ENCODE data around the gene KDM4B. TPM values are rescaled to one million over a fixed set of nuclear protein-coding genes. Genes with fewer than 3 reads are reported as not detected.

The KDM4B gene
- total RNA-seq, 4 donors from 2014 or later = 28.7 to 75.1 (median 46.1) TPM

GRCh38 chr19:5073153-5073844, 104.4 kb downstream of the KDM4B start:
- H3K36me3 ChIP-seq = peaks cover 0 to 49% (median 0%) of the 10 kb centered on the region in 3 donors
- no peak for TF ChIP-seq POLR2A (IDR thresholded peaks at IDR 0.05)
- TF ChIP-seq, protein P1, sequence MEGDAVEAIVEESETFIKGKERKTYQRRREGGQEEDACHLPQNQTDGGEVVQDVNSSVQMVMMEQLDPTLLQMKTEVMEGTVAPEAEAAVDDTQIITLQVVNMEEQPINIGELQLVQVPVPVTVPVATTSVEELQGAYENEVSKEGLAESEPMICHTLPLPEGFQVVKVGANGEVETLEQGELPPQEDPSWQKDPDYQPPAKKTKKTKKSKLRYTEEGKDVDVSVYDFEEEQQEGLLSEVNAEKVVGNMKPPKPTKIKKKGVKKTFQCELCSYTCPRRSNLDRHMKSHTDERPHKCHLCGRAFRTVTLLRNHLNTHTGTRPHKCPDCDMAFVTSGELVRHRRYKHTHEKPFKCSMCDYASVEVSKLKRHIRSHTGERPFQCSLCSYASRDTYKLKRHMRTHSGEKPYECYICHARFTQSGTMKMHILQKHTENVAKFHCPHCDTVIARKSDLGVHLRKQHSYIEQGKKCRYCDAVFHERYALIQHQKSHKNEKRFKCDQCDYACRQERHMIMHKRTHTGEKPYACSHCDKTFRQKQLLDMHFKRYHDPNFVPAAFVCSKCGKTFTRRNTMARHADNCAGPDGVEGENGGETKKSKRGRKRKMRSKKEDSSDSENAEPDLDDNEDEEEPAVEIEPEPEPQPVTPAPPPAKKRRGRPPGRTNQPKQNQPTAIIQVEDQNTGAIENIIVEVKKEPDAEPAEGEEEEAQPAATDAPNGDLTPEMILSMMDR (IDR thresholded peaks at IDR 0.05) = no peak
- no peak overlapping the region for H3K4me3 ChIP-seq
- H3K4me1 ChIP-seq = peaks cover 0 to 7% (median 0%) of the 10 kb centered on the region in 4 donors
- DNase-seq = no peak
- no peaks in the 10 kb centered on the region for H3K9me3 ChIP-seq
- H3K27ac ChIP-seq = no peak overlapping the region
- no peaks in the 10 kb centered on the region for H3K27me3 ChIP-seq

- Histone ChIP-seq H3K36me3 (peaks cover 0 to 60% (median 0%) of the 10 kb centered on the region in 3 donors), H3K27me3 (no peaks in the 10 kb centered on the region), H3K27ac (no peak overlapping the region), H3K4me3 (no peak overlapping the region), H3K9me3 (no peaks in the 10 kb centered on the region), H3K4me1 (peaks cover 0 to 7% (median 0%) of the 10 kb centered on the region in 4 donors)
- DNase-seq = no peak
- no peak for TF ChIP-seq POLR2A (IDR thresholded peaks at IDR 0.05)
- TF ChIP-seq, protein P1 (IDR thresholded peaks at IDR 0.05) = no peak
Observed at GRCh38 chr19:5074407-5074806, 105.5 kb downstream of the KDM4B start.

DNA sequence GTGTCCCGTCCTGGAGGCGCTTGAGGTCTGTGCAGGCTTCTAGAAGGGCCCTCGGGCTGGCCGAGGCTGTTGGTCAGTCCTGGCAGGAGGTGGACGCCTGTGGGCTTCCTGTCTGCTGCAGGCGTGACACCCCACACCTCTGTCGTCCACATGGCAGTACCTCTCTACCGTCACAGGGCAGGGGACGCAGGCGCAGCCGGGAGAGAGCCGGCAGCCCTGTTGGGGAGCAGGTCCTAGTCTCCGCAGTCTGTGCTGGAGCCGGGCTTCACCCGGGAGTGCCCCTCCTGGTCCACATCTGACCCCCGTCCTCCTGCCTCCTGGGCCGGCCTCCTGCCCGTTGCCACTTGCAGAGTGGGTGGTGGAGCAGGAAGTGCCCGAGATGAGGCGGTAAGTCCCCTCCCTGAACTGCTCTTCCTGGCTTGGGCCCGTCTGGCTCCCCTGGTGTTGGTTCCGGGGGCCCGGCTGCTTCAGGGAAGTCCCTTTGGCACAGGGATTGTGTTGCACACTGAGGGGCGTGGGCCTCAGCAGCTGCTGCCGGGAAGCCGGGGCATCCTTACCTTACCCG, 106.0 kb downstream of the KDM4B start:
- DNase-seq = no peak
- Histone ChIP-seq H3K4me3 (no peak overlapping the region), H3K4me1 (peaks cover 0 to 7% (median 0%) of the 10 kb centered on the region in 4 donors), H3K27ac (no peak overlapping the region), H3K27me3 (no peaks in the 10 kb centered on the region), H3K36me3 (peaks cover 0 to 65% (median 0%) of the 10 kb centered on the region in 3 donors), H3K9me3 (no peaks in the 10 kb centered on the region)
- TF ChIP-seq, protein P1 (IDR thresholded peaks at IDR 0.05) = no peak
- no peak for TF ChIP-seq POLR2A (IDR thresholded peaks at IDR 0.05)

DNA sequence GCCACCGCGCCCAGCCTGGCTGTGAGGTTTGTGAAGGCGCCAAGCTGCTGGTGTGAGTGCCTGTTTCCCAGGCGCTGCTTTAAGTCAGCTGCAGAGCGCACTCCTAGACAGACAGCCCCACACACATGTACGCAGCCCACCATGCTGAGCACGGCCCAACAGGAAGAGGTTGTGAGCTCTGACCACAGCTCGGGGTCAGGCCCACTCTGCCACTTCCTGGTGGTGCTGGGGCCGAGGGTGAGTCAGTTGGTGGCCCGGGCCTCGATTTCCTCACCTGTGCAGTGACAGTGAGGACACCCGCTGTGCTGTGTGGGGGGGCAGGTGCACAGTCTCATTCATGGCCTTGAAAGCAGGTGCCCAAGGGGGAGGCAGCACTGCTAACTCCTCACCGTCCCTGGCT, 106.7 kb downstream of the KDM4B start:
- Histone ChIP-seq H3K27me3 (no peaks in the 10 kb centered on the region), H3K9me3 (no peaks in the 10 kb centered on the region), H3K4me3 (no peak overlapping the region), H3K27ac (no peak overlapping the region), H3K36me3 (peaks cover 0 to 70% (median 0%) of the 10 kb centered on the region in 3 donors), H3K4me1 (peaks cover 0 to 7% (median 0%) of the 10 kb centered on the region in 4 donors)
- TF ChIP-seq, protein P1 (IDR thresholded peaks at IDR 0.05) = no peak
- no peak for TF ChIP-seq POLR2A (IDR thresholded peaks at IDR 0.05)
- DNase-seq = no peak

GRCh38 chr19:5076440-5077208, 107.7 kb downstream of the KDM4B start:
- no peak for TF ChIP-seq POLR2A (IDR thresholded peaks at IDR 0.05)
- TF ChIP-seq, protein P1 (IDR thresholded peaks at IDR 0.05) = no peak
- H3K36me3 ChIP-seq = peaks cover 0 to 70% (median 0%) of the 10 kb centered on the region in 3 donors
- no peak overlapping the region for H3K27ac ChIP-seq
- H3K4me1 ChIP-seq = peaks cover 0 to 7% (median 0%) of the 10 kb centered on the region in 4 donors
- DNase-seq = no peak
- no peaks in the 10 kb centered on the region for H3K9me3 ChIP-seq
- H3K27me3 ChIP-seq = no peaks in the 10 kb centered on the region
- no peak overlapping the region for H3K4me3 ChIP-seq

Measured in Peyer's patch (tissue), 4 donors.